GM19395 (cell line): ENCODE results near the gene EVA1C.
"Not testable (repeated sequence)": the region's sequence is repeated elsewhere in the genome, so short reads cannot be mapped to it uniquely, and the experiment has no call there.

ENCODE experiments used
- ATAC-seq: cut with Tn5 transposase; IDR thresholded peaks from one replicate; pipeline ENCODE4 v1.9.1; 2021; ENCODE audit warnings: mild to moderate bottlenecking, moderate library complexity; ENCODE audit not compliant: unreplicated experiment

Gene EVA1C

GRCh38 chr21:32457360-32457840 lies 44.9 kb downstream of the EVA1C start:
- no peak for ATAC-seq

- no peak for ATAC-seq
Observed at GRCh38 chr21:32457962-32458361, 45.5 kb downstream of the EVA1C start.

- no peak for ATAC-seq
Observed at GRCh38 chr21:32459972-32460371, 47.5 kb downstream of the EVA1C start.

- no peak for ATAC-seq
Observed at GRCh38 chr21:32461503-32461902, 49.0 kb downstream of the EVA1C start.

- not testable (repeated sequence) for ATAC-seq
Observed at GRCh38 chr21:32462564-32462963, 50.1 kb downstream of the EVA1C start.

GRCh38 chr21:32463367-32463766 lies 50.9 kb downstream of the EVA1C start:
- ATAC-seq, result no peak

- no peak for ATAC-seq
Observed at GRCh38 chr21:32463889-32464300, 51.4 kb downstream of the EVA1C start.

GRCh38 chr21:32467291-32467690 lies 54.8 kb downstream of the EVA1C start:
- ATAC-seq, result no peak

- no peak for ATAC-seq
Observed at GRCh38 chr21:32468681-32469111, 56.2 kb downstream of the EVA1C start.

- ATAC-seq, result no peak
Observed at GRCh38 chr21:32469628-32470027, 57.1 kb downstream of the EVA1C start.

GRCh38 chr21:32470206-32470605 lies 57.7 kb downstream of the EVA1C start:
- ATAC-seq, result no peak

- no peak for ATAC-seq
Observed at GRCh38 chr21:32472890-32473765, 60.6 kb downstream of the EVA1C start.

- ATAC-seq, result no peak
Observed at GRCh38 chr21:32474179-32475059, 61.9 kb downstream of the EVA1C start.

- ATAC-seq, result no peak
Observed at GRCh38 chr21:32475162-32475812, 62.8 kb downstream of the EVA1C start.

GRCh38 chr21:32476661-32477423 lies 64.3 kb downstream of the EVA1C start:
- no peak for ATAC-seq

- no peak for ATAC-seq
Observed at GRCh38 chr21:32477424-32477745, 64.9 kb downstream of the EVA1C start.

GRCh38 chr21:32481875-32482408 lies 69.4 kb downstream of the EVA1C start:
- no peak for ATAC-seq

GRCh38 chr21:32482565-32483292 lies 70.2 kb downstream of the EVA1C start:
- ATAC-seq, result no peak

- ATAC-seq, result no peak
Observed at GRCh38 chr21:32483293-32483595, 70.7 kb downstream of the EVA1C start.
